Spleen (tissue), 11 donors: Measurements from ENCODE around the gene LRRC55. TPM values are rescaled to one million over a fixed set of nuclear protein-coding genes. Genes with fewer than 3 reads are reported as not detected.

ENCODE experiments used
- DNase-seq: peaks from one replicate; pipeline ENCODE4 v3.0.0-alpha.2; 2020
- H3K27ac ChIP-seq, 8 donors: fragments of 200-600 bp; sonication (generic) in 7 of 8; 1 replicate in 4 of 8; 2 replicates in 4 of 8; pipeline versions ENCODE4 v1.5.0 to v1.8.0; 2016 to 2021; ENCODE audit warnings: inconsistent platforms in 4 of 8, mild to moderate bottlenecking in 4 of 8, moderate library complexity in 1 of 8
- H3K27me3 ChIP-seq, 7 donors: fragments of 200-600 bp; sonication (generic) in 6 of 7; replicated peaks in 1 of 7; 1 replicate in 4 of 7; 2 replicates in 3 of 7; pipeline versions ENCODE4 v1.5.0 to v1.8.0; 2016 to 2021; ENCODE audit warnings: inconsistent platforms in 3 of 7, mild to moderate bottlenecking in 1 of 7
- H3K36me3 ChIP-seq, 6 donors: fragments of 200-600 bp; sonication (generic) in 5 of 6; 1 replicate in 4 of 6; 2 replicates in 2 of 6; pipeline versions ENCODE4 v1.5.0 to v1.8.0; 2016 to 2021; ENCODE audit warnings: inconsistent platforms in 2 of 6
- H3K4me1 ChIP-seq, 6 donors: fragments of 200-600 bp; sonication (generic) in 5 of 6; 1 replicate in 3 of 6; 2 replicates in 3 of 6; pipeline versions ENCODE4 v1.5.0 to v1.8.0; 2016 to 2021; ENCODE audit warnings: inconsistent platforms in 3 of 6
- H3K4me3 ChIP-seq, 8 donors: fragments of 200-600 bp; sonication (generic) in 7 of 8; 1 replicate in 4 of 8; 2 replicates in 4 of 8; pipeline versions ENCODE4 v1.5.0 to v1.8.0; 2016 to 2021; ENCODE audit warnings: inconsistent platforms in 4 of 8, mild to moderate bottlenecking in 4 of 8, moderate library complexity in 2 of 8
- H3K9me3 ChIP-seq, 8 donors: fragments of 200-600 bp; sonication (generic) in 7 of 8; 1 replicate in 4 of 8; 2 replicates in 4 of 8; pipeline versions ENCODE4 v1.5.0 to v1.8.0; 2016 to 2021; ENCODE audit warnings: inconsistent platforms in 4 of 8
- POLR2A ChIP-seq, 3 donors: fragments of 450-650 bp; IDR thresholded peaks; one replicate each; pipeline ENCODE4 v1.5.1; 2017; ENCODE audit warnings: antibody characterized with exemption in 3 of 3, mild to moderate bottlenecking in 1 of 3
- POLR2AphosphoS5 ChIP-seq, 3 donors: sonication (generic); formaldehyde crosslinking; IDR thresholded peaks; one replicate each; pipeline ENCODE4 v1.5.1; 2017; ENCODE audit warnings: antibody characterized with exemption in 3 of 3
- WGBS, 5 donors: extraction: QIAGEN DNeasy Blood & Tissue Kit in 3 of 5; methylation state at CpG; one replicate each; pipeline versions ENCODE4 v1.1.5 to v1.1.7; 2013 to 2018; 5-methylcytosine and 5-hydroxymethylcytosine counted together
- intact Hi-C: fragments of 100-400 bp; cut with DNase I; formaldehyde crosslinking; loops from one replicate; pipeline ENCODE4 v1.15.0; 2023; ENCODE audit warnings: low total_unique reads
- polyA plus RNA-seq, 3 donors: library from polyadenylated mRNA; stranded (reverse); fragments of 200-250 nt; gene quantifications; one replicate each; pipeline ENCODE4 v1.2.1, GENCODE V29; 2013
- total RNA-seq, 7 donors: library from RNA; depleted of rRNA in 3 of 7; stranded (reverse); fragments of >200 nt in 3 of 7; fragmentation: NEBNext Ultra II Directional in 4 of 7; extraction: Animal tissue kit (Norgen Biotek cat#: 25700) in 4 of 7; gene quantifications; one replicate each; pipeline versions ENCODE4 v1.1.0 to v1.2.1, GENCODE V29; 2016 to 2021
- TF ChIP-seq, protein P1 (sequence below), 11 experiments: fragments of 200-600 bp in 7 of 11; fragments of 450-650 bp in 4 of 11; sonication (generic) in 4 of 11; IDR thresholded peaks in 8 of 11; conservative IDR thresholded peaks in 3 of 11; 1 replicate in 7 of 11; 2 replicates in 4 of 11; pipeline versions ENCODE4 v1.4.0 to v1.8.0; 2016 to 2021; ENCODE audit warnings: antibody characterized with exemption in 11 of 11, inconsistent platforms in 4 of 11, mild to moderate bottlenecking in 1 of 11
- donor health status: healthy with polysubstance abuse.
- donor health status: DM: no; HTN: no; CAD: no; lungs with moderate emphysema.
- donor health status: DM: no; HTN: no; CAD: no.
- donor health status: Bipolar disorder and iron deficiency.
- donor health status: healthy.
- donor health status: DM: no; HTN: no; CAD: no.
- donor health status: DM: yes; HTN: yes; CAD: no.

LRRC55 gene
- total and polyA plus RNA-seq, 10 donors = 0.03 to 1.5 (median 0.54) TPM; not detected in 1

DNA sequence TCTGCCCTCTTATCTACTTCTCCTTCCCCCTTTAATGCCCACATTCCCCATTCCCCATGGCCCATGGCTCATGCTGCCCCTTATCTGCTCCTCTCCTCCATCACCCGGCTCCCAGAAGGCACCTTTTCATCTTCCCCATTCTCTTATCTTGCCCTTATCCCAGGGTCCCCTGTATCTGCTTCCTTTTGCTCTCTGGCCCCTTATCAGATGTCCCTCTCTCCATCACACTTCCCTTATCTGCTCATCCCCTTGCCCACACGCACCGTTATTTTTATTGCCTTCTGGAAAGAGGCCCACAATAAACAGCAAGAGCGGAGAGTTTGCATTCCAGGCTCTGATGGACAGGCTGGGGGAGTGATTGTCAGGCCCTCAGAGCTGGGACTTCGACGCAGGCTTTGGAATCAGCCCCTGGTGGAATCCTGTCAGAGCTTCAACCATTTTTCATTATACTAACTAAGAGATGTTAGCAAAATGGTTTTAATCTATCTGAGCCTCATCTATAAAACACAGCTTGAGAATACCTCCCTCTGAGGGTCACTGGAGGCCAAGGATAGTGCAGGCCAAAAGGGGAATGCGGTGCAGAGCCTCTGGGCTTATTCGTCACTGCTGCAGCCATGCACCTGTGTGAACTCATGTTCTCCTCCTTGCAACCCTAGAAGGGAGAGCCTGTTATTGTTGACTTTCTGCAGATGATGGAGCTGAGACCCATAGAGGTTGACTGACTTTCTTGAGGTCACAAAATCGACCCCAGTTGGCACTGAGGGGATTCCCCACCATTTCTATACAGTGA is 37.0 kb upstream of the LRRC55 start:
- no peaks in the 10 kb centered on the region for H3K9me3 ChIP-seq
- DNase-seq = no peak
- WGBS, 5 donors = 23 to 37% (median 27%) methylated on average over 9 of the region's 9 CpGs
- no peaks in the 10 kb centered on the region for H3K36me3 ChIP-seq
- TF ChIP-seq, protein P1, sequence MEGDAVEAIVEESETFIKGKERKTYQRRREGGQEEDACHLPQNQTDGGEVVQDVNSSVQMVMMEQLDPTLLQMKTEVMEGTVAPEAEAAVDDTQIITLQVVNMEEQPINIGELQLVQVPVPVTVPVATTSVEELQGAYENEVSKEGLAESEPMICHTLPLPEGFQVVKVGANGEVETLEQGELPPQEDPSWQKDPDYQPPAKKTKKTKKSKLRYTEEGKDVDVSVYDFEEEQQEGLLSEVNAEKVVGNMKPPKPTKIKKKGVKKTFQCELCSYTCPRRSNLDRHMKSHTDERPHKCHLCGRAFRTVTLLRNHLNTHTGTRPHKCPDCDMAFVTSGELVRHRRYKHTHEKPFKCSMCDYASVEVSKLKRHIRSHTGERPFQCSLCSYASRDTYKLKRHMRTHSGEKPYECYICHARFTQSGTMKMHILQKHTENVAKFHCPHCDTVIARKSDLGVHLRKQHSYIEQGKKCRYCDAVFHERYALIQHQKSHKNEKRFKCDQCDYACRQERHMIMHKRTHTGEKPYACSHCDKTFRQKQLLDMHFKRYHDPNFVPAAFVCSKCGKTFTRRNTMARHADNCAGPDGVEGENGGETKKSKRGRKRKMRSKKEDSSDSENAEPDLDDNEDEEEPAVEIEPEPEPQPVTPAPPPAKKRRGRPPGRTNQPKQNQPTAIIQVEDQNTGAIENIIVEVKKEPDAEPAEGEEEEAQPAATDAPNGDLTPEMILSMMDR (IDR thresholded peaks at IDR 0.05 in 8 of 11, conservative IDR thresholded peaks at IDR 0.05 in 3 of 11) = no peak
- TF ChIP-seq POLR2AphosphoS5 (IDR thresholded peaks at IDR 0.05) (no peak), POLR2A (IDR thresholded peaks at IDR 0.05) (no peak)
- intact Hi-C loops = no loop called here
- no peak overlapping the region for H3K4me3 ChIP-seq
- peaks cover 0 to 16% (median 0%) of the 10 kb centered on the region in 7 donors for H3K27me3 ChIP-seq
- H3K27ac ChIP-seq = no peak overlapping the region
- H3K4me1 ChIP-seq = peaks cover 0 to 3% (median 0%) of the 10 kb centered on the region in 6 donors

DNA sequence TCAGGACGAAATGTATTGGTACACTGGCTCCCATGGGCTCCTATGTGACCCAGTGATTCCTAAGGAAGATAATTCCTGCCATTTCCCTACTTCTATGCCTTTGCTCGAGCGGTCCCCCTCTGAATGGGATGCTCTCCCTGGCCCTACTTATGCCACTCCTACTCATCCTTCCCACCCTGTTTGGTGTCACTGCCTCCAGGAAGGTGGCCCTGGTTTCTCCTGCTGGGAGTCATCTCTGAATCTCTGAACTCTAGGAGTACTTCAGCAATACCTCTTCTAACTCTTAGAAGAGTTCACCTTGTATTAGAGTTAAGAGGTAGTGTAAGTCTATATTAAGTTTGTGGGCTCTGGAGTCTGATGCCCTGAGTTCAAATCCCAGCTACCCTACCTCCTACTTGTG is 35.5 kb upstream of the LRRC55 start:
- H3K36me3 ChIP-seq = no peaks in the 10 kb centered on the region
- WGBS, 5 donors = 69 to 89% (median 76%) methylated on average over 3 of the region's 3 CpGs

DNA sequence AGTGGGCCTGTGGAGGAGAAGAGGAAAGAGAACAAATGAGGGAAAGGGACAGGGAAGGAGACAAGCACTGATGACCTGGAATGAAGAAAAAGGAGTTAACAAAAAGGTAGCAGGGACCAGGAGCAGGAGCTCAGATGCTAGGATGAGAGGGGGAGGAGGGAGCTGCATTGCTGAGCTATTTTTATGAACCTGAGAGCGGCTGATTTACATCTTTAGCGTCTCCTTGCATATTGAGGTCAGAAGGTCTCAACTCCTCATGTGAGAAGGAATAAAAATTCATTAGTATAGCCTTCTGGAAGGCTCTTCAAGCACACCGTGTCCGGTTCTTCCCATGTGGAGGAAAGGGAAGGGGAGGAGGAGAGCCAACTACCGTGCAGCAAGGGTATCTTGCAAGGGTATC is 33.1 kb upstream of the LRRC55 start:
- intact Hi-C loops = no loop called here
- Histone ChIP-seq H3K36me3 (no peaks in the 10 kb centered on the region), H3K4me1 (peaks cover 0 to 17% (median 3%) of the 10 kb centered on the region in 6 donors), H3K27ac (no peak overlapping the region), H3K4me3 (no peak overlapping the region), H3K9me3 (no peaks in the 10 kb centered on the region), H3K27me3 (peaks cover 0 to 16% (median 0%) of the 10 kb centered on the region in 7 donors)
- TF ChIP-seq, protein P1 (IDR thresholded peaks at IDR 0.05 in 8 of 11, conservative IDR thresholded peaks at IDR 0.05 in 3 of 11) = no peak
- no peak for TF ChIP-seq POLR2A (IDR thresholded peaks at IDR 0.05)
- TF ChIP-seq POLR2AphosphoS5 (IDR thresholded peaks at IDR 0.05) = no peak
- DNase-seq = no peak
- WGBS, 5 donors = 53 to 75% (median 66%) methylated on average over 5 of the region's 5 CpGs

More for the DNA sequence above, 35.5 kb upstream of the LRRC55 start:
- Histone ChIP-seq H3K4me1 (peaks cover 0 to 17% (median 3%) of the 10 kb centered on the region in 6 donors), H3K9me3 (no peaks in the 10 kb centered on the region), H3K4me3 (no peak overlapping the region), H3K27ac (no peak overlapping the region), H3K27me3 (peaks cover 0 to 16% (median 0%) of the 10 kb centered on the region in 7 donors)
- intact Hi-C loops = no loop called here
- TF ChIP-seq POLR2A (IDR thresholded peaks at IDR 0.05) = no peak
- no peak for TF ChIP-seq POLR2AphosphoS5 (IDR thresholded peaks at IDR 0.05)
- TF ChIP-seq, protein P1 (IDR thresholded peaks at IDR 0.05 in 8 of 11, conservative IDR thresholded peaks at IDR 0.05 in 3 of 11) = no peak
- DNase-seq = no peak

DNA sequence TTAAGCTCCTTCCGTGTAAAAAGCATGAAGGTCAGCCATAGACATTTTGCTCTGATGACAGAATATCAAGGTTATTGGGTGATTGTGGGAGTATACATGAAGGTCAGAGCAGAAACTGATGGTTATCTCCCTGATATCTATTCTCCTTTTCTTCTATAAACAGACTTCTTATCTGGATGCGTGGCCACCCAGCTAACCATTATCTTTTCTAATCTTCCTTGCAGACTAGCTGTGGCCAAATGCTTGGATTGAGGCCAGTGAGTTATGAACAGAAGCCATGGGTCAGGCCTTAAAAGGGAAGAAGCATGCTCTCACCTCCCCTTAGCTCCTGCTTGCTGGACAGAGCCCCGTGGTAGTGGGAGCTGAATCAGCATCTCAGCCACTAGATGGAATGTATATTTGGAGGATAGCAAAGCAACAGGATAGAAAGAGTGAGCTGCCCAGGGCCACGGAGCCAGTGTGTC is 31.3 kb upstream of the LRRC55 start:
- H3K27me3 ChIP-seq = peaks cover 0 to 23% (median 0%) of the 10 kb centered on the region in 7 donors
- WGBS, 5 donors = 30 to 52% (median 45%) methylated on average over 4 of the region's 4 CpGs
- TF ChIP-seq POLR2AphosphoS5 (IDR thresholded peaks at IDR 0.05) = peak in 1 of 3 donors; percentile 25
- TF ChIP-seq, protein P1 (IDR thresholded peaks at IDR 0.05 in 8 of 11, conservative IDR thresholded peaks at IDR 0.05 in 3 of 11) = no peak
- intact Hi-C loops = no loop called here
- no peaks in the 10 kb centered on the region for H3K36me3 ChIP-seq
- DNase-seq = no peak
- H3K4me1 ChIP-seq = peaks cover 0 to 17% (median 3%) of the 10 kb centered on the region in 6 donors
- no peak overlapping the region for H3K4me3 ChIP-seq
- peak overlapping the region in 5 of 8 donors; percentile 37 to 79 (median 55) for H3K27ac ChIP-seq
- no peaks in the 10 kb centered on the region for H3K9me3 ChIP-seq
